ENCODE measurements around the gene MLPH.

Gene MLPH

GRCh38 chr2:237525559-237526157 lies 38.6 kb downstream of the MLPH start:
- no peak for DNase-seq

GRCh38 chr2:237527233-237527632 lies 40.2 kb downstream of the MLPH start:
- no peak for DNase-seq

- no peak for DNase-seq
Measured at GRCh38 chr2:237527766-237528165, 40.7 kb downstream of the MLPH start.

GRCh38 chr2:237529452-237530402 lies 42.7 kb downstream of the MLPH start:
- DNase-seq, result no peak

GRCh38 chr2:237530472-237531433 lies 43.7 kb downstream of the MLPH start:
- no peak for DNase-seq

- DNase-seq, result no peak
Measured at GRCh38 chr2:237532160-237532559, 45.1 kb downstream of the MLPH start.

- peak; percentile 64 for DNase-seq
Measured at GRCh38 chr2:237533668-237534161, 46.7 kb downstream of the MLPH start.

GRCh38 chr2:237534380-237534779 lies 47.3 kb downstream of the MLPH start:
- no peak for DNase-seq

- no peak for DNase-seq
Measured at GRCh38 chr2:237535385-237536082, 48.5 kb downstream of the MLPH start.

GRCh38 chr2:237536083-237536415 lies 49.0 kb downstream of the MLPH start:
- no peak for DNase-seq

GRCh38 chr2:237536617-237537016 lies 49.6 kb downstream of the MLPH start:
- DNase-seq, result no peak

- DNase-seq, result no peak
Measured at GRCh38 chr2:237538001-237538720, 51.1 kb downstream of the MLPH start.

- DNase-seq, result no peak
Measured at GRCh38 chr2:237538901-237539300, 51.9 kb downstream of the MLPH start.

GRCh38 chr2:237539681-237540080 lies 52.6 kb downstream of the MLPH start:
- DNase-seq, result no peak

GRCh38 chr2:237540223-237540775 lies 53.2 kb downstream of the MLPH start:
- no peak for DNase-seq

GRCh38 chr2:237540823-237541222 lies 53.8 kb downstream of the MLPH start:
- no peak for DNase-seq

- DNase-seq, result no peak
Measured at GRCh38 chr2:237541243-237541642, 54.2 kb downstream of the MLPH start.

GRCh38 chr2:237542001-237542704 lies 55.1 kb downstream of the MLPH start:
- no peak for DNase-seq

GRCh38 chr2:237546040-237546875 lies 59.2 kb downstream of the MLPH start:
- DNase-seq, result no peak

All from NCI-H1436 (cell line).